WI38 (cell line): Measurements from ENCODE around the gene AURKB.
"Not testable (repeated sequence)": the region's sequence is repeated elsewhere in the genome, so short reads cannot be mapped to it uniquely, and the experiment has no call there.

Source experiments
- H3K4me3 ChIP-seq: 2 replicates; pipeline ENCODE4 v1.5.1; 2011; ENCODE audit warnings: low read depth, mild to moderate bottlenecking, control low read depth, low read length
- CTCF ChIP-seq: IDR thresholded peaks from 2 replicates; pipeline ENCODE4 v1.5.1; 2012; ENCODE audit warnings: low read depth, mild to moderate bottlenecking, control low read depth, low read length

The AURKB gene

DNA sequence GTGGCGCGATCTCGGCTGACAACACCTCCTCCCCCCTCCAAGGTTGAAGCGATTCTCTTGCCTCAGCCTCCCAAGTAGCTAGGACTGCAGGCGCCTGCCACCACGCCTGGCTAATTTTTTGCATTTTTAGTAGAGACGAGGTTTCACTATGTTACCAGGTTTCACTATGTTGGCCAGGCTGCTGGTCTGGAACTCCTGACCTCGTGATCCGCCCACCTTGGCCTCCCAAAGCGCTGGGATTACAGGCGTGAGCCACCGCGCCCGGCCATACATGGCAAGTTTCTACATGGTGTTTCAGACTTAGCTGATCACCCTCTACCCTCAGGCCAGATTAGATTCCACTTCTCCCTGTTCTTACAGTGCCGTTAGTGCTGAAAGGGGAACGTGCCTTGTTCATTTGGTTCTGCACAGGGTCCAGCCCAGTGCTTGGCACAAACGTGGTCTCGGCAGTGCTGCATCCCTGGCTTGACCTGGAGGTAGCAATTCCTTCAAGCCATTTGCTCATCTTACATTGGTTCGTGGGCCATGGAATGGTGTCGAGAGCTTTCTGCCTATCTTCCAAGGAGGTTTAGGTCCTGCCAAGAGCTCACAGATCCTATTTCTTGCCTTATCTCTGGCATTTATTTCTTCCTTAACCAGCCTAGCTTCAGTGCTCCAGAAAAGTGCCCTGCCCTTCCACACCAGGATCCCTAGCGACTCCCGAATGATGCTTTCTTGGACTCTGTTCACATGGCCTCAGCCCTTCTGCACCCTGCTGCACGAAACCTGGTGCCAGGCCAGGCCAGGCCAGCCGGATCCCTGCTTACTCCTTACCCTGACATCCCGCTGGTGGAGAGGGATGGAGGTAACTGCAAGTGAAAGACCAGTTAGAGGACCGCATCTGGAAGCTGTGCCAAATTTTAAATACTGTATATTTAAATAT is 14.8 kb upstream of the AURKB start:
- TF ChIP-seq CTCF, result no peak
- H3K4me3 ChIP-seq, result no peak overlapping the region

GRCh38 chr17:8223356-8224126 is 13.2 kb upstream of the AURKB start:
- H3K4me3 ChIP-seq, result peak overlapping the region; percentile 69
- no peak for TF ChIP-seq CTCF

- peak overlapping the region; percentile 69 for H3K4me3 ChIP-seq
- TF ChIP-seq CTCF, result no peak
Measured at GRCh38 chr17:8222630-8223355, 12.4 kb upstream of the AURKB start.

DNA sequence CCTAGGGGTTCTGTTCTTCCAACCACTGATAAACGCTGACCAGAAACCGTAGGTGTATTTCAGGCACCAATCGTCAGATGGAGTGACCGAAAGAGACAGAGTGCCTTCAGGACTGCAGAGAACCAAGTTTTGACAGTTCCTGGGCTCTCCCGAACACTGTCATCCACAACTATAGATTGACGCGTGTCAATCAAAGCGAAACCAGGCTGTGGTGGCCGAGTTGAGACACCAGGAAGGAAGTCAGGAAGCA is 11.9 kb upstream of the AURKB start:
- H3K4me3 ChIP-seq, result peak overlapping the region; percentile 69
- no peak for TF ChIP-seq CTCF

DNA sequence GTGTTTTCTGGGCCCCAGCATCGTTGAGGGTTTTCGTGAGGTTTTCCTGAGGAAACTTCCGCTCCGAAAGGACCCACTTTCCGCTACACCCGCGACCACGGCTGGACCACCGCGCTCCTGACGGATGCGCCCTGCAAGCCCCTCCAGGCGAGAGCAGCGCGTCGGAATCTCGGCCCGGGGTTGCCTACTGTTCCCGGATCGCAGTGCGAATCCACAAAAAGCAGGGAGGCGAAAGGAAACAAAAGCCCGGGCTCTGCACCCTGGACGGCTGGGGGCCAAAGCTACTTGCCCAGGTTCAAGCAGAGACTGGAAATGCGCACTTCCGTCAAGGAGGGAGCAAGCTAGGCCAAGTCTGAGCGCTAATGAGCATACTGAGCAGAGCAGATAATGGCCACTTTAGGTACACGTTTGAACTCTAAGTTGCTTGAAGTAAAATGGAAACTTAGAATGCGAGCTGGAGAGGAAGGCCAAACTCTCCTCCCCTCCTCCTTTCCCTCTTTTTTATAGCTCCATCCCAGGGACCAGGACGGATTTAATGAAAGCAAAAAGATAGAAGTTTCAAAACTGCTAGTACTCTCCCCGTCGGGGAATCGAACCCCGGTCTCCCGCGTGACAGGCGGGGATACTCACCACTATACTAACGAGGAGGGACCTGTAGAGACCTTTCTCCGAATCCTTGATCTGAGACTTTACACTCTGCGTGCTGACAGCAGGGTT is 11.4 kb upstream of the AURKB start:
- TF ChIP-seq CTCF, result no peak
- peak overlapping the region; percentile 69 for H3K4me3 ChIP-seq

DNA sequence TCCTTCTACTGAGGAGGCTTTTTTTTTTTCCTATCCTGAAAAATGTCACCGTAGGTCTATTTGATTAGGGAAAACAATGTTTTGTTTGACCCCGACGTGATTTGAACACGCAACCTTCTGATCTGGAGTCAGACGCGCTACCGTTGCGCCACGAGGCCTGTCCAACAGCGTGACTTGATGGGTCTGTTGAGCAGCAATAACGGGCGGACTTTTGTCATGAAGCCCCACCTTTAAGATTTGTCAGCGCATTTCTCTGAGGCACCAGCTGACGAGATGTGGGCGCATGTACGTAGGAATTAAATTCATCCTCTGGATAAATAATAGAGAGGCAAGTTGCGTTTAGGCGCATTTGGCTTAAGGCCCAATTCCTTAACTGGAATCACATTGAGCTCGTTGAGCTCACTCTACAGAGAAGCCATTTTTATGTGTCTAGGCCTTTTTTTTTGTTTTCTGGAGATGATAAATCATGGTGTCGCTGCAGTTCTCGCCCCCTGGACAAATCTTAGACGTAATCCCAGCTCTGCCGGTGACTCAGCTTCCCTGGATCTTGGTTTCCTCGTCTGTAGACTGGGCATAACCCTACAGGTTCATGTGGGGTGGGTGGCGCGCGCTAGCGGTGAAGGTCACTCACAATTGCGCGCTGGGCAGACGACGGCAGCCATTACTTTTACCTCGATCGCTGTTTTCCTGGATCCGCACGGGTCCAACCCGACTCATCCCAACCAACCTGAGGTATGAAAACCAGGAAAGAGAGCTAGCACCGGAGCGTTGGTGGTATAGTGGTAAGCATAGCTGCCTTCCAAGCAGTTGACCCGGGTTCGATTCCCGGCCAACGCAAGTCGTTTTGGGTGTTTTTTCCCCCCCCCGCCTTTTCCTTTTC is 10.6 kb upstream of the AURKB start:
- no peak for TF ChIP-seq CTCF
- peak overlapping the region; percentile 69 for H3K4me3 ChIP-seq

DNA sequence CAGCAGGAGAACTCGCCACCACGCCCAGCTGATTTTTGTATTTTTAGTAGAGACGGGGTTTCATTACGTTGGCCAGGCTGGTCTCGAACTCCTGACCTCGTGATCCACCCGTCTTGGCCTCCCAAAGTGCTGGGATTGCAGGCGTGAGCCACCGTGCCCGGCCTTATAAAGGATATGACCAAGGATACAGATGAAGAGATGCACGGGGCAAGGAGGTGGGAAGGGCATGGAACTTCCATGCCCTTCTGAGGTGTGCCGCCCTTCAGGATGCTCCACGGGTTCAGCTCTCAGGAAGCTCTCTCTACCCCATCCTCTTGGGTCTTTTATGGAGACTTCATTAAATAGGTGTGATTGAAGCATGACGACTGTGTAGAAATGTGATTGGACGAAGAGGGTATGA is 3.6 kb upstream of the AURKB start:
- H3K4me3 ChIP-seq, result not testable (repeated sequence)
